H9 (cell line): ENCODE measurements around the gene AANAT. TPM values are rescaled to one million over a fixed set of nuclear protein-coding genes. Genes with fewer than 3 reads are reported as not detected.

Experiments used
- DNase-seq: peaks from one replicate; pipeline ENCODE4 v3.0.0-alpha.2; 2017
- H2AFZ ChIP-seq: one replicate; pipeline ENCODE4 v1.6.1; 2013; ENCODE audit warnings: mild to moderate bottlenecking, low read length, control low read depth, moderate library complexity
- H2AK5ac ChIP-seq: 2 replicates; pipeline ENCODE4 v1.6.1; 2013; ENCODE audit warnings: low read length, control low read depth, mixed read lengths; ENCODE audit not compliant: insufficient read length
- H2BK120ac ChIP-seq: one replicate; pipeline ENCODE4 v1.6.1; 2013; ENCODE audit warnings: low read depth, mild to moderate bottlenecking, low read length, control low read depth, inconsistent platforms; ENCODE audit not compliant: poor library complexity, severe bottlenecking
- H2BK12ac ChIP-seq: 2 replicates; pipeline ENCODE4 v1.6.1; 2013; ENCODE audit warnings: low read length, control low read depth, mixed read lengths, low read depth; ENCODE audit not compliant: insufficient read length
- H2BK15ac ChIP-seq: 2 replicates; pipeline ENCODE4 v1.6.1; 2013; ENCODE audit warnings: low read depth, low read length, control low read depth
- H2BK20ac ChIP-seq: one replicate; pipeline ENCODE4 v1.6.1; 2013; ENCODE audit warnings: low read depth, mild to moderate bottlenecking, low read length, control low read depth, inconsistent platforms; ENCODE audit not compliant: poor library complexity, severe bottlenecking
- H2BK5ac ChIP-seq: 2 replicates; pipeline ENCODE4 v1.6.1; 2013; ENCODE audit warnings: low read length, control low read depth, mixed read lengths; ENCODE audit not compliant: insufficient read length
- H3K14ac ChIP-seq: 2 replicates; pipeline ENCODE4 v1.6.1; 2013; ENCODE audit warnings: low read length, control low read depth; ENCODE audit not compliant: insufficient read depth
- H3K18ac ChIP-seq: 2 replicates; pipeline ENCODE4 v1.6.1; 2013; ENCODE audit warnings: low read depth, mild to moderate bottlenecking, mixed read lengths, low read length, control low read depth; ENCODE audit not compliant: insufficient read length
- H3K23ac ChIP-seq: 2 replicates; pipeline ENCODE4 v1.6.1; 2013; ENCODE audit warnings: low read length, control low read depth, mixed read lengths, low read depth; ENCODE audit not compliant: insufficient read length
- H3K23me2 ChIP-seq: 2 replicates; pipeline ENCODE4 v1.6.1; 2013; ENCODE audit warnings: low read depth, mild to moderate bottlenecking, mixed read lengths, low read length, control low read depth; ENCODE audit not compliant: insufficient read length, poor library complexity, severe bottlenecking
- H3K27ac ChIP-seq: 2 replicates; pipeline ENCODE4 v1.5.1; 2013; ENCODE audit warnings: low read length, control low read depth, mixed read lengths, low read depth; ENCODE audit not compliant: insufficient read length
- H3K27me3 ChIP-seq: 2 replicates; pipeline ENCODE4 v1.6.1; 2013; ENCODE audit warnings: low read length, control low read depth, inconsistent platforms; ENCODE audit not compliant: insufficient read depth
- H3K4ac ChIP-seq: 2 replicates; pipeline ENCODE4 v1.6.1; 2013; ENCODE audit warnings: low read depth, mild to moderate bottlenecking, control low read depth, inconsistent platforms, low read length, moderate library complexity
- H3K4me1 ChIP-seq: 2 replicates; pipeline ENCODE4 v1.6.1; 2013; ENCODE audit warnings: low read length, control low read depth, inconsistent platforms; ENCODE audit not compliant: insufficient read depth
- H3K4me2 ChIP-seq: 2 replicates; pipeline ENCODE4 v1.6.1; 2013; ENCODE audit warnings: low read length, control low read depth, mixed read lengths; ENCODE audit not compliant: insufficient read length, insufficient read depth
- H3K56ac ChIP-seq: 2 replicates; pipeline ENCODE4 v1.6.1; 2013; ENCODE audit warnings: low read depth, mild to moderate bottlenecking, mixed read lengths, low read length, control low read depth; ENCODE audit not compliant: insufficient read length
- H3K79me1 ChIP-seq: 2 replicates; pipeline ENCODE4 v1.6.1; 2013; ENCODE audit warnings: low read depth, mild to moderate bottlenecking, moderate library complexity, low read length, control low read depth, inconsistent platforms; ENCODE audit not compliant: insufficient read depth, poor library complexity, severe bottlenecking
- H3K79me2 ChIP-seq: 2 replicates; pipeline ENCODE4 v1.6.1; 2013; ENCODE audit warnings: low read length, control low read depth, inconsistent platforms; ENCODE audit not compliant: insufficient read depth
- H3K9ac ChIP-seq: 2 replicates; pipeline ENCODE4 v1.6.1; 2013; ENCODE audit warnings: low read length, control low read depth, mixed read lengths; ENCODE audit not compliant: insufficient read length; ENCODE audit errors: extremely low read depth
- H3K9me3 ChIP-seq: one replicate; pipeline ENCODE4 v1.6.1; 2013; ENCODE audit warnings: low read depth, low read length, inconsistent platforms; ENCODE audit not compliant: control insufficient read depth
- H3T11ph ChIP-seq: one replicate; pipeline ENCODE4 v1.6.1; 2013; ENCODE audit warnings: mild to moderate bottlenecking, low read length, control low read depth, inconsistent platforms
- H4K20me1 ChIP-seq: one replicate; pipeline ENCODE4 v1.6.1; 2013; ENCODE audit not compliant: control insufficient read depth, insufficient read length, insufficient read depth
- H4K5ac ChIP-seq: 2 replicates; pipeline ENCODE4 v1.6.1; 2013; ENCODE audit warnings: low read depth, mild to moderate bottlenecking, mixed read lengths, low read length, control low read depth; ENCODE audit not compliant: insufficient read length
- H4K8ac ChIP-seq: replicated peaks from 2 replicates; pipeline ENCODE4 v1.6.1; 2013; ENCODE audit warnings: low read length, control low read depth, mixed read lengths, low read depth; ENCODE audit not compliant: insufficient read length
- H4K91ac ChIP-seq: 2 replicates; pipeline ENCODE4 v1.6.1; 2013; ENCODE audit warnings: low read depth, mild to moderate bottlenecking, moderate library complexity, mixed read lengths, low read length, control low read depth; ENCODE audit not compliant: insufficient read length
- H3K27ac Mint-ChIP-seq, 3 experiments: 2 replicates in 2 of 3; 3 replicates in 1 of 3; pipeline ENCODE4 v1.8.0; 2020 to 2021; ENCODE audit warnings: mixed read lengths in 3 of 3, mild to moderate bottlenecking in 1 of 3, moderate library complexity in 1 of 3
- H3K27me3 Mint-ChIP-seq: 2 replicates; pipeline ENCODE4 v1.8.0; 2021; ENCODE audit warnings: low read depth, mild to moderate bottlenecking, moderate library complexity, mixed read lengths
- H3K36me3 Mint-ChIP-seq, 3 experiments: 2 replicates in 2 of 3; 3 replicates in 1 of 3; pipeline ENCODE4 v1.8.0; 2020 to 2021; ENCODE audit warnings: low read depth in 3 of 3, mixed read lengths in 3 of 3; ENCODE audit not compliant: insufficient read depth in 1 of 3
- H3K4me1 Mint-ChIP-seq, 2 experiments: 2 replicates each; pipeline ENCODE4 v1.8.0; 2020; ENCODE audit warnings: mixed read lengths in 2 of 2
- H3K4me3 Mint-ChIP-seq, 2 experiments: 2 replicates in 1 of 2; 3 replicates in 1 of 2; pipeline ENCODE4 v1.8.0; 2020 to 2021; ENCODE audit warnings: mild to moderate bottlenecking in 2 of 2, mixed read lengths in 2 of 2, moderate library complexity in 1 of 2
- H3K9me3 Mint-ChIP-seq, 2 experiments: 2 replicates in 1 of 2; 3 replicates in 1 of 2; pipeline ENCODE4 v1.8.0; 2020; ENCODE audit warnings: mild to moderate bottlenecking in 2 of 2, mixed read lengths in 2 of 2, moderate library complexity in 1 of 2
- WGBS: extraction: QIAGEN DNeasy Blood & Tissue Kit; methylation state at CpG from one replicate; pipeline ENCODE4 v1.1.7; 2013; ENCODE audit warnings: missing lambda C conversion rate, low lambda C conversion rate, mixed read lengths; ENCODE audit not compliant: insufficient read length; ENCODE audit errors: extremely low coverage; 5-methylcytosine and 5-hydroxymethylcytosine counted together
- total RNA-seq: library from RNA; stranded (reverse); gene quantifications from 2 replicates; pipeline ENCODE4 v1.2.1, GENCODE V29; 2021
- TF ChIP-seq, protein P1 (sequence below): fragments of 200-600 bp; sonication (generic); conservative IDR thresholded peaks from 3 replicates; pipeline ENCODE4 v1.8.0; 2021; ENCODE audit warnings: antibody characterized with exemption, mild to moderate bottlenecking

AANAT gene
- total RNA-seq, 1 experiment from 2014 or later = 0.55 TPM

GRCh38 chr17:76499267-76499667 is 31.9 kb downstream of the AANAT start:
- Histone ChIP-seq H3K4me2 (no peak overlapping the region), H4K5ac (no peak overlapping the region), H3K56ac (no peak overlapping the region), H3K4ac (no peak overlapping the region), H4K8ac (no peak overlapping the region), H3K79me1 (no peaks in the 10 kb centered on the region), H2BK120ac (no peak overlapping the region), H2BK12ac (no peak overlapping the region), H2AK5ac (no peak overlapping the region), H2BK15ac (no peak overlapping the region), H3K27ac (no peak overlapping the region), H3K23ac (no peak overlapping the region), H3K27me3 (no peaks in the 10 kb centered on the region), H2BK20ac (no peak overlapping the region), H3K23me2 (peaks cover 9% of the 10 kb centered on the region), H3K18ac (no peak overlapping the region), H3K9ac (no peak overlapping the region), H3K79me2 (no peaks in the 10 kb centered on the region), H4K91ac (no peak overlapping the region), H2AFZ (no peak overlapping the region), H3K9me3 (no peaks in the 10 kb centered on the region), H3K14ac (no peak overlapping the region), H3T11ph (no peak overlapping the region), H4K20me1 (no peaks in the 10 kb centered on the region), H2BK5ac (no peak overlapping the region), H3K4me1 (peaks cover 3% of the 10 kb centered on the region; the same call in 1 of the 2 replicates)
- Mint-ChIP-seq H3K4me1 (peaks cover 50 to 58% of the 10 kb centered on the region in 2 experiments), H3K4me3 (no peak overlapping the region; a peak in 1 of 5 replicates), H3K36me3 (no peaks in the 10 kb centered on the region; a peak in 2 of 7 replicates), H3K27me3 (peaks cover 7% of the 10 kb centered on the region), H3K9me3 (no peaks in the 10 kb centered on the region; a peak in 1 of 5 replicates), H3K27ac (no peak overlapping the region)
- DNase-seq = no peak
- no CpG with 5 or more reads among the region's 5 CpGs for WGBS
- TF ChIP-seq, protein P1, sequence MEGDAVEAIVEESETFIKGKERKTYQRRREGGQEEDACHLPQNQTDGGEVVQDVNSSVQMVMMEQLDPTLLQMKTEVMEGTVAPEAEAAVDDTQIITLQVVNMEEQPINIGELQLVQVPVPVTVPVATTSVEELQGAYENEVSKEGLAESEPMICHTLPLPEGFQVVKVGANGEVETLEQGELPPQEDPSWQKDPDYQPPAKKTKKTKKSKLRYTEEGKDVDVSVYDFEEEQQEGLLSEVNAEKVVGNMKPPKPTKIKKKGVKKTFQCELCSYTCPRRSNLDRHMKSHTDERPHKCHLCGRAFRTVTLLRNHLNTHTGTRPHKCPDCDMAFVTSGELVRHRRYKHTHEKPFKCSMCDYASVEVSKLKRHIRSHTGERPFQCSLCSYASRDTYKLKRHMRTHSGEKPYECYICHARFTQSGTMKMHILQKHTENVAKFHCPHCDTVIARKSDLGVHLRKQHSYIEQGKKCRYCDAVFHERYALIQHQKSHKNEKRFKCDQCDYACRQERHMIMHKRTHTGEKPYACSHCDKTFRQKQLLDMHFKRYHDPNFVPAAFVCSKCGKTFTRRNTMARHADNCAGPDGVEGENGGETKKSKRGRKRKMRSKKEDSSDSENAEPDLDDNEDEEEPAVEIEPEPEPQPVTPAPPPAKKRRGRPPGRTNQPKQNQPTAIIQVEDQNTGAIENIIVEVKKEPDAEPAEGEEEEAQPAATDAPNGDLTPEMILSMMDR = no peak
